OCI-LY1 (cell line): ENCODE results near the gene LMX1B.

Experiments used
- H2AFZ ChIP-seq: fragments of 200-600 bp; sonication (generic), shearing (Covaris generic); 2 replicates; pipeline ENCODE4 v1.6.0; 2014; ENCODE audit warnings: antibody characterized with exemption, mild to moderate bottlenecking, low read length
- H3F3A ChIP-seq: fragments of 200-600 bp; sonication (generic), shearing (Covaris generic); 2 replicates; pipeline ENCODE4 v1.6.0; 2014; ENCODE audit warnings: mild to moderate bottlenecking, antibody characterized with exemption, low read length, moderate library complexity; ENCODE audit not compliant: insufficient read depth
- H3K27ac ChIP-seq: fragments of 200-600 bp; sonication (generic); 2 replicates; pipeline ENCODE4 v1.5.1; 2014; ENCODE audit warnings: low read length, mixed run types, mild to moderate bottlenecking, low read depth; ENCODE audit not compliant: poor library complexity, severe bottlenecking
- H3K27me3 ChIP-seq: fragments of 200-600 bp; sonication (generic); 2 replicates; pipeline ENCODE4 v1.6.0; 2014; ENCODE audit warnings: antibody characterized with exemption, mild to moderate bottlenecking, low read length, moderate library complexity; ENCODE audit not compliant: insufficient read depth
- H3K36me3 ChIP-seq: fragments of 200-600 bp; sonication (generic); 2 replicates; pipeline ENCODE4 v1.6.1; 2014; ENCODE audit warnings: mild to moderate bottlenecking, antibody characterized with exemption, low read length, moderate library complexity, mixed read lengths; ENCODE audit not compliant: insufficient read depth
- H3K4me1 ChIP-seq: fragments of 200-600 bp; sonication (generic); 2 replicates; pipeline ENCODE4 v1.5.1; 2014; ENCODE audit warnings: mild to moderate bottlenecking, low read length, moderate library complexity; ENCODE audit not compliant: insufficient read depth, severe bottlenecking
- H3K4me2 ChIP-seq: fragments of 200-600 bp; sonication (generic), shearing (Covaris generic); 2 replicates; pipeline ENCODE4 v1.6.1; 2014; ENCODE audit warnings: low read length
- H3K4me3 ChIP-seq: fragments of 200-600 bp; sonication (generic); 2 replicates; pipeline ENCODE4 v1.5.1; 2014; ENCODE audit warnings: low read length, low read depth, mild to moderate bottlenecking, mixed read lengths; ENCODE audit not compliant: poor library complexity, severe bottlenecking
- H3K79me2 ChIP-seq: fragments of 200-600 bp; shearing (Covaris generic); 2 replicates; pipeline ENCODE4 v1.6.1; 2016; ENCODE audit warnings: mixed run types, low read length, mixed read lengths; ENCODE audit not compliant: insufficient read depth
- H3K9ac ChIP-seq: fragments of 200-600 bp; sonication (generic), shearing (Covaris generic); 2 replicates; pipeline ENCODE4 v1.6.1; 2014; ENCODE audit warnings: mild to moderate bottlenecking, low read length, mixed read lengths
- H3K9me2 ChIP-seq: fragments of 200-600 bp; sonication (generic), shearing (Covaris generic); 2 replicates; pipeline ENCODE4 v1.6.1; 2014; ENCODE audit warnings: low read depth, mild to moderate bottlenecking, low read length, mixed read lengths
- H3K9me3 ChIP-seq: fragments of 200-600 bp; shearing (Covaris generic); 2 replicates; pipeline ENCODE4 v1.6.1; 2014; ENCODE audit warnings: low read length, mixed read lengths
- H4K20me1 ChIP-seq: fragments of 200-600 bp; sonication (generic), shearing (Covaris generic); 2 replicates; pipeline ENCODE4 v1.6.0; 2016; ENCODE audit warnings: mild to moderate bottlenecking, low read length; ENCODE audit not compliant: insufficient read depth
- CTCF ChIP-seq: fragments of 200-600 bp; sonication (generic), shearing (Covaris generic); IDR thresholded peaks from 2 replicates; pipeline ENCODE4 v1.5.1; 2017; ENCODE audit warnings: mild to moderate bottlenecking, antibody characterized with exemption, low read length, moderate library complexity, mixed read lengths
- EZH2 ChIP-seq: fragments of 200-600 bp; sonication (generic), shearing (Covaris generic); IDR thresholded peaks from 2 replicates; pipeline ENCODE4 v1.8.0; 2017; ENCODE audit warnings: borderline replicate concordance, mixed run types, mild to moderate bottlenecking, antibody characterized with exemption, low read length, moderate library complexity, mixed read lengths

The LMX1B gene

GRCh38 chr9:126612813-126613641 lies 701 bp upstream of the LMX1B start:
- Histone ChIP-seq H3K4me2 (no peak overlapping the region), H3K27me3 (no peaks in the 10 kb centered on the region; the same call in 1 of the 2 replicates), H3K4me3 (no peak overlapping the region), H3K9me3 (no peaks in the 10 kb centered on the region), H3K36me3 (no peaks in the 10 kb centered on the region), H3K4me1 (no peaks in the 10 kb centered on the region), H3K9me2 (no peaks in the 10 kb centered on the region), H3K27ac (no peak overlapping the region), H4K20me1 (no peaks in the 10 kb centered on the region), H3K79me2 (no peaks in the 10 kb centered on the region), H2AFZ (no peak overlapping the region), H3F3A (no peaks in the 10 kb centered on the region), H3K9ac (no peak overlapping the region)
- TF ChIP-seq CTCF (no peak), EZH2 (no peak)

GRCh38 chr9:126614088-126614454 lies 343 bp downstream of the LMX1B start:
- Histone ChIP-seq H3K27me3 (no peaks in the 10 kb centered on the region; the same call in 1 of the 2 replicates), H3K9ac (no peak overlapping the region), H3K27ac (no peak overlapping the region), H3K4me2 (no peak overlapping the region), H3K36me3 (no peaks in the 10 kb centered on the region), H3K79me2 (no peaks in the 10 kb centered on the region), H3K9me2 (no peaks in the 10 kb centered on the region), H3K4me3 (no peak overlapping the region), H3F3A (no peaks in the 10 kb centered on the region), H4K20me1 (no peaks in the 10 kb centered on the region), H2AFZ (no peak overlapping the region), H3K9me3 (no peaks in the 10 kb centered on the region), H3K4me1 (no peaks in the 10 kb centered on the region)
- TF ChIP-seq EZH2 = no peak
- TF ChIP-seq CTCF = no peak

GRCh38 chr9:126614455-126615244 lies 922 bp downstream of the LMX1B start:
- H4K20me1 ChIP-seq = no peaks in the 10 kb centered on the region
- H3K9me2 ChIP-seq = no peaks in the 10 kb centered on the region
- TF ChIP-seq CTCF = no peak
- no peak for TF ChIP-seq EZH2
- no peak overlapping the region for H2AFZ ChIP-seq
- no peaks in the 10 kb centered on the region for H3K9me3 ChIP-seq
- H3K79me2 ChIP-seq = no peaks in the 10 kb centered on the region
- H3K9ac ChIP-seq = no peak overlapping the region
- no peak overlapping the region for H3K4me2 ChIP-seq
- H3F3A ChIP-seq = no peaks in the 10 kb centered on the region
- H3K27ac ChIP-seq = no peak overlapping the region
- H3K36me3 ChIP-seq = no peaks in the 10 kb centered on the region
- H3K4me3 ChIP-seq = no peak overlapping the region
- H3K27me3 ChIP-seq = no peaks in the 10 kb centered on the region
- H3K4me1 ChIP-seq = no peaks in the 10 kb centered on the region
